ENCODE data around the gene NELL2.

DNA sequence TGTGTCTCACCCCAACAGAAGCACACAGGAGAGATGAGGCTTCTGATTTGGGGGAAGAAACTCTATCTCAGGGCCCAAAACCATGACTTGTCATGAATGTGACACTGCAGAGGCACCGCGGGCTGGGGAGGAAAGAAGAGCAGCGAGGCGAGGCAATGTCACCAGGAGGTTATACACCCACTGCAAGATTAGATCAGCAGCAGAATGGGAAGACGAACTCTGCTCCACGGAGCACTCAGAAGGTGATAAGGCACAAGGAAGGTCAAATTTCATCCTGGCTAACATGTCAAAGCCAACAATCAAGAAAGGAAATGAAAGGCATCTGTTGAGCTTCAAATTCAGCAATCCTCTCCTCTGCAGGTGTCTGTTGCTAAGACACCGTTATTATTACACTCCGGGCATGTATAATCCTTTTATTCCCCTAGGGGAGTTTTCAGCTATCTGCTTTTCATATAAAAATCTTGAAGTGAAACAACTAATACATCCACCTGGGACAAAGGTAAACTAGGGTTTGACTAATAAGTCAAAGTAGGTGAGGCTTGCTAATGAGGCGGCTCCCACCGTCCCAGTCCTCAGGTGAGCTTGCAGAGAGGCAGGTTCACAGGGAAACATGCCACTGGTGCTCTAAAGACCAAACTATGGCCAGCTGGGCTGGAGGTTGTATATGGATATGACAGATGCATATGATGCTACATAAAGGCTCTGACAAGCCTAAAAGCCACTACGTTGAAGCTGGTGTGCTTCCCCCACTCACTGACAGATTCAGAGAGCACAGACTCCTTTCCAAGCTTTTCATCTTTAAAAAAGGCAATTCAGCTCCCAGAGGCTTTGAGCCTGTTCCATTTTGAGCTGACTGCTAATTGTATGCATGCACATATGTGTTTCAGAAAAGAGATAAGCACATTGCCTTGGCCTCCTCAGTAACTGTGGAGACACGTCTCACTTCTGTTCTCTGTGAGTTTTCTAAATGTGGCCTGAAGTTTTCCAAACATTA, 221.2 kb downstream of the NELL2 start:
- TF ChIP-seq CHCHD3 (CRISPR knock-in tag; IDR thresholded peaks at IDR 0.05) (no peak), ELF4 (CRISPR knock-in tag; IDR thresholded peaks at IDR 0.05) (no peak), ZFX (CRISPR knock-in tag; IDR thresholded peaks at IDR 0.05) (no peak), L3MBTL2 (IDR thresholded peaks at IDR 0.05) (no peak), PTBP1 (IDR thresholded peaks at IDR 0.05; ENCODE audit: low read depth, low read length) (no peak), TCF3 (CRISPR knock-in tag; IDR thresholded peaks at IDR 0.05) (no peak)
- TF ChIP-seq, protein P1, sequence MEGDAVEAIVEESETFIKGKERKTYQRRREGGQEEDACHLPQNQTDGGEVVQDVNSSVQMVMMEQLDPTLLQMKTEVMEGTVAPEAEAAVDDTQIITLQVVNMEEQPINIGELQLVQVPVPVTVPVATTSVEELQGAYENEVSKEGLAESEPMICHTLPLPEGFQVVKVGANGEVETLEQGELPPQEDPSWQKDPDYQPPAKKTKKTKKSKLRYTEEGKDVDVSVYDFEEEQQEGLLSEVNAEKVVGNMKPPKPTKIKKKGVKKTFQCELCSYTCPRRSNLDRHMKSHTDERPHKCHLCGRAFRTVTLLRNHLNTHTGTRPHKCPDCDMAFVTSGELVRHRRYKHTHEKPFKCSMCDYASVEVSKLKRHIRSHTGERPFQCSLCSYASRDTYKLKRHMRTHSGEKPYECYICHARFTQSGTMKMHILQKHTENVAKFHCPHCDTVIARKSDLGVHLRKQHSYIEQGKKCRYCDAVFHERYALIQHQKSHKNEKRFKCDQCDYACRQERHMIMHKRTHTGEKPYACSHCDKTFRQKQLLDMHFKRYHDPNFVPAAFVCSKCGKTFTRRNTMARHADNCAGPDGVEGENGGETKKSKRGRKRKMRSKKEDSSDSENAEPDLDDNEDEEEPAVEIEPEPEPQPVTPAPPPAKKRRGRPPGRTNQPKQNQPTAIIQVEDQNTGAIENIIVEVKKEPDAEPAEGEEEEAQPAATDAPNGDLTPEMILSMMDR (IDR thresholded peaks at IDR 0.05 in 2 of 3, conservative IDR thresholded peaks at IDR 0.05 in 1 of 3; ENCODE audit: insufficient read depth in 2 of 3, low read depth in 1 of 3, low read length in 3 of 3): no peak
- TF ChIP-seq, protein P2, sequence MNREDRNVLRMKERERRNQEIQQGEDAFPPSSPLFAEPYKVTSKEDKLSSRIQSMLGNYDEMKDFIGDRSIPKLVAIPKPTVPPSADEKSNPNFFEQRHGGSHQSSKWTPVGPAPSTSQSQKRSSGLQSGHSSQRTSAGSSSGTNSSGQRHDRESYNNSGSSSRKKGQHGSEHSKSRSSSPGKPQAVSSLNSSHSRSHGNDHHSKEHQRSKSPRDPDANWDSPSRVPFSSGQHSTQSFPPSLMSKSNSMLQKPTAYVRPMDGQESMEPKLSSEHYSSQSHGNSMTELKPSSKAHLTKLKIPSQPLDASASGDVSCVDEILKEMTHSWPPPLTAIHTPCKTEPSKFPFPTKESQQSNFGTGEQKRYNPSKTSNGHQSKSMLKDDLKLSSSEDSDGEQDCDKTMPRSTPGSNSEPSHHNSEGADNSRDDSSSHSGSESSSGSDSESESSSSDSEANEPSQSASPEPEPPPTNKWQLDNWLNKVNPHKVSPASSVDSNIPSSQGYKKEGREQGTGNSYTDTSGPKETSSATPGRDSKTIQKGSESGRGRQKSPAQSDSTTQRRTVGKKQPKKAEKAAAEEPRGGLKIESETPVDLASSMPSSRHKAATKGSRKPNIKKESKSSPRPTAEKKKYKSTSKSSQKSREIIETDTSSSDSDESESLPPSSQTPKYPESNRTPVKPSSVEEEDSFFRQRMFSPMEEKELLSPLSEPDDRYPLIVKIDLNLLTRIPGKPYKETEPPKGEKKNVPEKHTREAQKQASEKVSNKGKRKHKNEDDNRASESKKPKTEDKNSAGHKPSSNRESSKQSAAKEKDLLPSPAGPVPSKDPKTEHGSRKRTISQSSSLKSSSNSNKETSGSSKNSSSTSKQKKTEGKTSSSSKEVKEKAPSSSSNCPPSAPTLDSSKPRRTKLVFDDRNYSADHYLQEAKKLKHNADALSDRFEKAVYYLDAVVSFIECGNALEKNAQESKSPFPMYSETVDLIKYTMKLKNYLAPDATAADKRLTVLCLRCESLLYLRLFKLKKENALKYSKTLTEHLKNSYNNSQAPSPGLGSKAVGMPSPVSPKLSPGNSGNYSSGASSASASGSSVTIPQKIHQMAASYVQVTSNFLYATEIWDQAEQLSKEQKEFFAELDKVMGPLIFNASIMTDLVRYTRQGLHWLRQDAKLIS (CRISPR knock-in tag; IDR thresholded peaks at IDR 0.05): no peak
- TF ChIP-seq, protein P3, sequence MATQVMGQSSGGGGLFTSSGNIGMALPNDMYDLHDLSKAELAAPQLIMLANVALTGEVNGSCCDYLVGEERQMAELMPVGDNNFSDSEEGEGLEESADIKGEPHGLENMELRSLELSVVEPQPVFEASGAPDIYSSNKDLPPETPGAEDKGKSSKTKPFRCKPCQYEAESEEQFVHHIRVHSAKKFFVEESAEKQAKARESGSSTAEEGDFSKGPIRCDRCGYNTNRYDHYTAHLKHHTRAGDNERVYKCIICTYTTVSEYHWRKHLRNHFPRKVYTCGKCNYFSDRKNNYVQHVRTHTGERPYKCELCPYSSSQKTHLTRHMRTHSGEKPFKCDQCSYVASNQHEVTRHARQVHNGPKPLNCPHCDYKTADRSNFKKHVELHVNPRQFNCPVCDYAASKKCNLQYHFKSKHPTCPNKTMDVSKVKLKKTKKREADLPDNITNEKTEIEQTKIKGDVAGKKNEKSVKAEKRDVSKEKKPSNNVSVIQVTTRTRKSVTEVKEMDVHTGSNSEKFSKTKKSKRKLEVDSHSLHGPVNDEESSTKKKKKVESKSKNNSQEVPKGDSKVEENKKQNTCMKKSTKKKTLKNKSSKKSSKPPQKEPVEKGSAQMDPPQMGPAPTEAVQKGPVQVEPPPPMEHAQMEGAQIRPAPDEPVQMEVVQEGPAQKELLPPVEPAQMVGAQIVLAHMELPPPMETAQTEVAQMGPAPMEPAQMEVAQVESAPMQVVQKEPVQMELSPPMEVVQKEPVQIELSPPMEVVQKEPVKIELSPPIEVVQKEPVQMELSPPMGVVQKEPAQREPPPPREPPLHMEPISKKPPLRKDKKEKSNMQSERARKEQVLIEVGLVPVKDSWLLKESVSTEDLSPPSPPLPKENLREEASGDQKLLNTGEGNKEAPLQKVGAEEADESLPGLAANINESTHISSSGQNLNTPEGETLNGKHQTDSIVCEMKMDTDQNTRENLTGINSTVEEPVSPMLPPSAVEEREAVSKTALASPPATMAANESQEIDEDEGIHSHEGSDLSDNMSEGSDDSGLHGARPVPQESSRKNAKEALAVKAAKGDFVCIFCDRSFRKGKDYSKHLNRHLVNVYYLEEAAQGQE (IDR thresholded peaks at IDR 0.05; ENCODE audit: borderline replicate concordance): no peak
- TF ChIP-seq, protein P3 (CRISPR knock-in tag; IDR thresholded peaks at IDR 0.05; ENCODE audit: low read depth): no peak
- TF ChIP-seq, protein P4, sequence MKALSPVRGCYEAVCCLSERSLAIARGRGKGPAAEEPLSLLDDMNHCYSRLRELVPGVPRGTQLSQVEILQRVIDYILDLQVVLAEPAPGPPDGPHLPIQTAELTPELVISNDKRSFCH (CRISPR knock-in tag; IDR thresholded peaks at IDR 0.05): no peak
- TF ChIP-seq, protein P4 (tag; IDR thresholded peaks at IDR 0.05): no peak

All from K562 (cell line).